HepG2 (cell line): ENCODE measurements around the gene OR14A16. TPM values are rescaled to one million over a fixed set of nuclear protein-coding genes. Genes with fewer than 3 reads are reported as not detected.

Experiments
- ATAC-seq: fragments of 200-7000 bp; cut with Tn5 transposase; 3 replicates; pipeline ENCODE4 v1.9.1; 2020; ENCODE audit warnings: mild to moderate bottlenecking, moderate library complexity
- BruUV-seq: library from RNA; stranded (reverse); fragments of 400-500 nt; replicated peaks from 2 replicates; lab custom pipeline; 2021; lab: Mats Ljungman, UMichigan
- CTCF ChIA-PET: fragments of 300-600 bp; formaldehyde crosslinking; extraction: SDS; loops from one replicate; lab custom pipeline; 2021; ENCODE audit warnings: low total read pairs, inconsistent platforms, low intra/inter-chr PET ratio; lab: Yijun Ruan, JAX
- POLR2A ChIA-PET: fragments of 350-600 bp; sonication (Branson Sonifier 250); formaldehyde crosslinking; loops from one replicate; lab custom pipeline; 2020; ENCODE audit warnings: antibody characterized with exemption, inconsistent platforms; lab: Yijun Ruan, JAX
- DNase-seq: peaks from one replicate; pipeline ENCODE4 v3.0.0-alpha.2; 2015; ENCODE audit warnings: low spot score
- FAIRE-seq: peaks from 3 replicates; lab custom pipeline; 2011; peaks lifted over from hg19 to GRCh38; lab: Jason Lieb, UNC
- H2AFZ ChIP-seq: one replicate; pipeline ENCODE4 v1.6.1; 2011; ENCODE audit warnings: low read length, inconsistent platforms
- H3K27ac ChIP-seq: fragments of 300-600 bp; 3 replicates; pipeline ENCODE4 v1.8.0; 2011; ENCODE audit warnings: mixed run types, mild to moderate bottlenecking, mixed read lengths, low read length, inconsistent platforms; ENCODE audit not compliant: insufficient read depth; ENCODE audit errors: extremely low read length
- H3K27me3 ChIP-seq, 2 experiments: fragments of 200-600 bp in 1 of 2; 2 replicates in 1 of 2; 3 replicates in 1 of 2; pipeline versions ENCODE4 v1.6.0 to v1.8.0; 2011; ENCODE audit warnings: low read length in 2 of 2, mild to moderate bottlenecking in 2 of 2, moderate library complexity in 2 of 2, inconsistent platforms in 1 of 2; ENCODE audit not compliant: insufficient read depth in 2 of 2, control insufficient read depth in 1 of 2
- H3K36me3 ChIP-seq, 2 experiments: fragments of 200-600 bp in 1 of 2; replicated peaks in 1 of 2; 2 replicates in 1 of 2; 3 replicates in 1 of 2; pipeline versions ENCODE4 v1.5.1 to v1.8.0; 2011; ENCODE audit warnings: low read length in 2 of 2, inconsistent platforms in 1 of 2; ENCODE audit not compliant: insufficient read depth in 2 of 2, control insufficient read depth in 1 of 2
- H3K4me1 ChIP-seq: 2 replicates; pipeline ENCODE4 v1.5.1; 2012; ENCODE audit warnings: low read length, inconsistent platforms; ENCODE audit not compliant: insufficient read depth
- H3K4me2 ChIP-seq: 2 replicates; pipeline ENCODE4 v1.6.0; 2011; ENCODE audit warnings: low read depth, low read length, inconsistent platforms
- H3K4me3 ChIP-seq, 3 experiments: fragments of 200-600 bp in 1 of 3; sonication (generic), shearing (Covaris generic) in 1 of 3; replicated peaks in 1 of 3; 2 replicates each; pipeline ENCODE4 v1.5.1; 2011 to 2016; ENCODE audit warnings: low read length in 3 of 3, inconsistent platforms in 2 of 3, low read depth in 2 of 3, mild to moderate bottlenecking in 2 of 3, control low read depth in 1 of 3, mixed read lengths in 1 of 3; ENCODE audit not compliant: insufficient read depth in 1 of 3
- H3K79me2 ChIP-seq: one replicate; pipeline ENCODE4 v1.6.1; 2011; ENCODE audit warnings: low read length, inconsistent platforms; ENCODE audit not compliant: insufficient read depth
- H3K9ac ChIP-seq: 2 replicates; pipeline ENCODE4 v1.6.0; 2011; ENCODE audit warnings: mild to moderate bottlenecking, low read depth, low read length, inconsistent platforms; ENCODE audit not compliant: insufficient read depth
- H3K9me3 ChIP-seq: 2 replicates; pipeline ENCODE4 v1.5.1; 2012; ENCODE audit warnings: mild to moderate bottlenecking, low read length
- H4K20me1 ChIP-seq: 2 replicates; pipeline ENCODE4 v1.6.0; 2011; ENCODE audit warnings: inconsistent platforms, mild to moderate bottlenecking, low read length, moderate library complexity; ENCODE audit not compliant: insufficient read depth
- AHR ChIP-seq: IDR thresholded peaks from 2 replicates; pipeline ENCODE4 v1.6.1; 2018; ENCODE audit warnings: missing genetic modification reagents, missing compliant biosample characterization
- CC2D1A ChIP-seq: sonication (generic); formaldehyde crosslinking; IDR thresholded peaks from 2 replicates; pipeline ENCODE4 v1.8.1; 2023; ENCODE audit warnings: mild to moderate bottlenecking, missing genetic modification reagents
- ELF4 ChIP-seq: sonication (generic); formaldehyde crosslinking; IDR thresholded peaks from 2 replicates; pipeline ENCODE4 v1.5.0; 2020; ENCODE audit warnings: missing genetic modification reagents, mild to moderate bottlenecking, moderate library complexity, borderline replicate concordance
- HNRNPUL1 ChIP-seq: fragments of 200-400 bp; formaldehyde crosslinking; IDR thresholded peaks from 2 replicates; pipeline ENCODE4 v1.6.1; 2017; ENCODE audit warnings: low read depth, mild to moderate bottlenecking, low read length, moderate library complexity
- NFYB ChIP-seq: sonication (generic); formaldehyde crosslinking; IDR thresholded peaks from 2 replicates; pipeline ENCODE4 v1.4.0; 2020; ENCODE audit warnings: missing genetic modification reagents
- PBX3 ChIP-seq: sonication (generic); formaldehyde crosslinking; IDR thresholded peaks from 2 replicates; pipeline ENCODE4 v1.8.1; 2023; ENCODE audit warnings: missing genetic modification reagents, inconsistent platforms, borderline replicate concordance
- PHB2 ChIP-seq: fragments of 450-650 bp; IDR thresholded peaks from 2 replicates; pipeline ENCODE4 v1.6.1; 2018; ENCODE audit not compliant: partially characterized antibody
- RBM22 ChIP-seq: fragments of 200-400 bp; formaldehyde crosslinking; optimal IDR thresholded peaks from 2 replicates; pipeline ENCODE3; 2017; ENCODE audit warnings: mild to moderate bottlenecking, low read length, moderate library complexity
- SNAPC2 ChIP-seq: sonication (generic); formaldehyde crosslinking; IDR thresholded peaks from 2 replicates; pipeline ENCODE4 v1.8.1; 2022; ENCODE audit warnings: mild to moderate bottlenecking, missing genetic modification reagents
- ZNF276 ChIP-seq: sonication (generic); formaldehyde crosslinking; IDR thresholded peaks from 2 replicates; pipeline ENCODE4 v1.4.0; 2020; ENCODE audit warnings: mild to moderate bottlenecking, low read depth, missing genetic modification reagents
- WGBS: methylation state at CpG from one replicate; pipeline ENCODE4 v1.1.6; 2017; ENCODE audit warnings: low lambda C conversion rate; 5-methylcytosine and 5-hydroxymethylcytosine counted together
- in situ Hi-C: cut with HindIII; loops from 2 replicates; pipeline ENCODE4 v1.10.0; 2017; ENCODE audit warnings: low pct_unique_long_range_greater_than_20kb; ENCODE audit not compliant: extremely low pct_ligation_motif_present
- intact Hi-C: fragments of 100-400 bp; cut with micrococcal nuclease; formaldehyde crosslinking; loops from one replicate; pipeline ENCODE4 v1.10.0; 2022; ENCODE audit not compliant: unreplicated experiment
- polyA plus RNA-seq, 8 experiments: library from polyadenylated mRNA; depleted of rRNA in 3 of 8; stranded (reverse) in 7 of 8; unstranded in 1 of 8; fragments of >200 nt; fragmentation: Illumina TruSeq in 4 of 8; extraction: Trizol in 4 of 8; gene quantifications; 2 replicates each; pipeline versions ENCODE4 v1.2.1 to v1.2.3, GENCODE V29; 2011 to 2016; ENCODE audit warnings: low read depth in 4 of 8, missing spikeins in 1 of 8, mixed read lengths in 1 of 8; ENCODE audit not compliant: insufficient read depth in 1 of 8
- total RNA-seq, 5 experiments: library from RNA; depleted of rRNA; stranded (reverse); fragments of >200 nt; fragmentation: Illumina TruSeq; extraction: Trizol; gene quantifications; 2 replicates each; pipeline ENCODE4 v1.2.3, GENCODE V29; 2016; ENCODE audit warnings: low read depth in 1 of 5
- TF ChIP-seq, protein P1 (sequence below): sonication (generic); formaldehyde crosslinking; IDR thresholded peaks from 2 replicates; pipeline ENCODE4 v1.4.0; 2020; ENCODE audit warnings: low read depth, mild to moderate bottlenecking, missing genetic modification reagents
- TF ChIP-seq, protein P2 (sequence below): sonication (generic); formaldehyde crosslinking; IDR thresholded peaks from 2 replicates; pipeline ENCODE4 v1.5.0; 2020; ENCODE audit warnings: missing genetic modification reagents
- TF ChIP-seq, protein P3 (sequence below): sonication (generic); formaldehyde crosslinking; IDR thresholded peaks from 2 replicates; pipeline ENCODE4 v1.5.1; 2020; ENCODE audit warnings: mild to moderate bottlenecking, missing genetic modification reagents, moderate library complexity

Gene OR14A16
- total and polyA plus RNA-seq, 2 of the 13 experiments (the other 11 are each of a cell fraction or from before 2014, with no cell fraction given) = not detected

DNA sequence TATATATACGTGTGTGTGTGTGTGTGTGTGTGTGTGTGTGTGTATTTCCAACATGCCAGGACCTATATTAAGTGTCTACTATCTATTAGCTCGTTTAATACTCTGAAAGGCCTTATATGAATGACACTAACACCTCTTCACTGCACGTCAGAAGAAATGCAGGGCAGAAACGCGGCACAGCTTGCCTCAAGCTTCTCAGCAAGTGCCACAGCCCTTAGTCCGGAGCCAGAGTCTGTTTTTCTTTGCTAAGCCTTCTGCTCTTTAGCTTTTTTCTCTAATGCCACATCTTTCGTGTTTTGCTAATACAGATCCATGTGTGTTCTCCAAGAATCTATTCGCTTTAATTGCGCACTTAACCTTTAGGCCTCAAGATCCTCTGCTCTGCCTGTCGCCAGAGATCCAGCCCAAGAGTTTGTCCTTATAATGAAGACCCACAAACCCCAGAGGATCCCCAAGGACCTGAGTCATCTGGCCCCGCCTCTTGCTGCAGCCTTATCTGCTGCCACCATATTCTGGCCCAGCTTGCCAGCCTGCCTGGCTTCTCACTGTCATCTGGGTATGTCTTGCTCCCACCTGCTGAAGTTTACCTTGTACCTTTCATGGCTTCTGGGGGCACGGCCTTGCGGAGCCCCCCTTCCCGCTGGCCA lies 31.1 kb upstream of the OR14A16 start:
- H4K20me1 ChIP-seq = no peaks in the 10 kb centered on the region
- H3K27ac ChIP-seq = no peak overlapping the region
- no peak overlapping the region for H3K4me3 ChIP-seq
- 20% methylated on average over 14 of the region's 14 CpGs for WGBS
- no peak overlapping the region for H3K4me2 ChIP-seq
- no peak for FAIRE-seq
- intact Hi-C loops (no loop called here), in situ Hi-C loops (no loop called here)
- no peaks in the 10 kb centered on the region for H3K9me3 ChIP-seq
- H3K4me1 ChIP-seq = no peaks in the 10 kb centered on the region
- CTCF ChIA-PET = no interaction called here
- no peak for TF ChIP-seq AHR (CRISPR knock-in tag)
- no peak for TF ChIP-seq ELF4 (CRISPR knock-in tag)
- no peak for TF ChIP-seq CC2D1A (CRISPR knock-in tag)
- TF ChIP-seq, protein P1, sequence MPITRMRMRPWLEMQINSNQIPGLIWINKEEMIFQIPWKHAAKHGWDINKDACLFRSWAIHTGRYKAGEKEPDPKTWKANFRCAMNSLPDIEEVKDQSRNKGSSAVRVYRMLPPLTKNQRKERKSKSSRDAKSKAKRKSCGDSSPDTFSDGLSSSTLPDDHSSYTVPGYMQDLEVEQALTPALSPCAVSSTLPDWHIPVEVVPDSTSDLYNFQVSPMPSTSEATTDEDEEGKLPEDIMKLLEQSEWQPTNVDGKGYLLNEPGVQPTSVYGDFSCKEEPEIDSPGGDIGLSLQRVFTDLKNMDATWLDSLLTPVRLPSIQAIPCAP (CRISPR knock-in tag) = no peak
- no peak for TF ChIP-seq RBM22
- TF ChIP-seq PHB2 = no peak
- TF ChIP-seq ZNF276 (CRISPR knock-in tag) = no peak
- TF ChIP-seq, protein P2, sequence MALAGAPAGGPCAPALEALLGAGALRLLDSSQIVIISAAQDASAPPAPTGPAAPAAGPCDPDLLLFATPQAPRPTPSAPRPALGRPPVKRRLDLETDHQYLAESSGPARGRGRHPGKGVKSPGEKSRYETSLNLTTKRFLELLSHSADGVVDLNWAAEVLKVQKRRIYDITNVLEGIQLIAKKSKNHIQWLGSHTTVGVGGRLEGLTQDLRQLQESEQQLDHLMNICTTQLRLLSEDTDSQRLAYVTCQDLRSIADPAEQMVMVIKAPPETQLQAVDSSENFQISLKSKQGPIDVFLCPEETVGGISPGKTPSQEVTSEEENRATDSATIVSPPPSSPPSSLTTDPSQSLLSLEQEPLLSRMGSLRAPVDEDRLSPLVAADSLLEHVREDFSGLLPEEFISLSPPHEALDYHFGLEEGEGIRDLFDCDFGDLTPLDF (CRISPR knock-in tag) = no peak
- TF ChIP-seq, protein P3, sequence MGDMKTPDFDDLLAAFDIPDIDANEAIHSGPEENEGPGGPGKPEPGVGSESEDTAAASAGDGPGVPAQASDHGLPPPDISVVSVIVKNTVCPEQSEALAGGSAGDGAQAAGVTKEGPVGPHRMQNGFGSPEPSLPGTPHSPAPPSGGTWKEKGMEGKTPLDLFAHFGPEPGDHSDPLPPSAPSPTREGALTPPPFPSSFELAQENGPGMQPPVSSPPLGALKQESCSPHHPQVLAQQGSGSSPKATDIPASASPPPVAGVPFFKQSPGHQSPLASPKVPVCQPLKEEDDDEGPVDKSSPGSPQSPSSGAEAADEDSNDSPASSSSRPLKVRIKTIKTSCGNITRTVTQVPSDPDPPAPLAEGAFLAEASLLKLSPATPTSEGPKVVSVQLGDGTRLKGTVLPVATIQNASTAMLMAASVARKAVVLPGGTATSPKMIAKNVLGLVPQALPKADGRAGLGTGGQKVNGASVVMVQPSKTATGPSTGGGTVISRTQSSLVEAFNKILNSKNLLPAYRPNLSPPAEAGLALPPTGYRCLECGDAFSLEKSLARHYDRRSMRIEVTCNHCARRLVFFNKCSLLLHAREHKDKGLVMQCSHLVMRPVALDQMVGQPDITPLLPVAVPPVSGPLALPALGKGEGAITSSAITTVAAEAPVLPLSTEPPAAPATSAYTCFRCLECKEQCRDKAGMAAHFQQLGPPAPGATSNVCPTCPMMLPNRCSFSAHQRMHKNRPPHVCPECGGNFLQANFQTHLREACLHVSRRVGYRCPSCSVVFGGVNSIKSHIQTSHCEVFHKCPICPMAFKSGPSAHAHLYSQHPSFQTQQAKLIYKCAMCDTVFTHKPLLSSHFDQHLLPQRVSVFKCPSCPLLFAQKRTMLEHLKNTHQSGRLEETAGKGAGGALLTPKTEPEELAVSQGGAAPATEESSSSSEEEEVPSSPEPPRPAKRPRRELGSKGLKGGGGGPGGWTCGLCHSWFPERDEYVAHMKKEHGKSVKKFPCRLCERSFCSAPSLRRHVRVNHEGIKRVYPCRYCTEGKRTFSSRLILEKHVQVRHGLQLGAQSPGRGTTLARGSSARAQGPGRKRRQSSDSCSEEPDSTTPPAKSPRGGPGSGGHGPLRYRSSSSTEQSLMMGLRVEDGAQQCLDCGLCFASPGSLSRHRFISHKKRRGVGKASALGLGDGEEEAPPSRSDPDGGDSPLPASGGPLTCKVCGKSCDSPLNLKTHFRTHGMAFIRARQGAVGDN (CRISPR knock-in tag) = no peak
- TF ChIP-seq SNAPC2 (CRISPR knock-in tag) = no peak
- no peak for TF ChIP-seq PBX3 (CRISPR knock-in tag)
- TF ChIP-seq NFYB (CRISPR knock-in tag) = no peak
- TF ChIP-seq HNRNPUL1 = no peak
- no peak overlapping the region for H3K9ac ChIP-seq
- no peak for ATAC-seq
- BruUV-seq = no TSS peak
- DNase-seq = no peak
- no peak overlapping the region for H2AFZ ChIP-seq
- POLR2A ChIA-PET = no interaction called here
- H3K79me2 ChIP-seq = no peaks in the 10 kb centered on the region
- no peaks in the 10 kb centered on the region for H3K36me3 ChIP-seq
- H3K27me3 ChIP-seq = no peaks in the 10 kb centered on the region; a peak in 2 of 5 replicates
